ENCODE results near the gene ERC1. TPM values are rescaled to one million over a fixed set of nuclear protein-coding genes. Genes with fewer than 3 reads are reported as not detected.

The ERC1 gene
- total and polyA plus RNA-seq, 2 of the 4 experiments (the other 2 are of a cell fraction), result 11.6 to 25.6 TPM

DNA sequence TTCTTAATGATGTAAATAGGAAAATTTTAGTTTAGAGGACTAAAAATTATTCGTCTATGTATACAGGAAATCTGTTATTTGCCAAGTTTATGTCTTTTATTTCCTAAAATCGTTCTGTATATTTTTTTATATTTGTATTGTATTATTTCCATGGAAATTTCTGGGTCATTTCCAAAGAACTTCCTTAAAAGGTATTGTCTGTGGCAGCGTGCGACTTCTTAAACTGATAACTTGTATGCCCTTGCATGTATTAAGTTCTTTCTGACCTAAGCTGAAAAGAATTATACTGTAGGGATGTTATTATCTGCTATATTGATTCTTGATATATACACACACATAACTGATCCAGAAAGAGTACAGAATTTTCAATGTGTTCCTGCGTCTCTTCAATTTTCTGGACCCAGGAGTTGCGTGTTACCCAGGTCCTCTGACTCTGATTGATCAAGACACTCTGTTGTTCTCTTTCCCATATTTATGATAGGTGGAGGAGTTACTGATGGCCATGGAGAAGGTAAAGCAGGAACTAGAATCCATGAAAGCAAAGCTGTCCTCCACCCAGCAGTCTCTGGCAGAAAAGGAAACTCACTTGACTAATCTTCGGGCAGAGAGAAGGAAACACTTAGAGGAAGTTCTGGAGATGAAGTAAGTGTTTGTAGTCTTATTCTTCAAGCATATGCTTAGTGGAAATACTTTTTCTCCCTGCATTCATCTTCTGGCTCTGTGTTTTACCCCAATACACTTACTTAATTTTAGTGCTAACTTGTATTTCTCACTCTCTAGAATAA is 298.5 kb downstream of the ERC1 start:
- Histone ChIP-seq H3K27me3 (ENCODE audit: control insufficient read depth, insufficient read depth, low read length) (no peaks in the 10 kb centered on the region), H2AK5ac (ENCODE audit: low read depth, low read length) (no peak overlapping the region), H3K18ac (ENCODE audit: low read depth, low read length) (no peak overlapping the region), H3K56ac (ENCODE audit: extremely low read depth, insufficient read depth, low read length) (no peak overlapping the region), H3K4me2 (ENCODE audit: low read depth, low read length) (no peak overlapping the region), H3K9ac (ENCODE audit: low read depth, low read length) (no peak overlapping the region), H2AFZ (replicated peaks; ENCODE audit: low read length, poor library complexity) (no peak overlapping the region), H2BK15ac (ENCODE audit: low read depth, low read length) (no peak overlapping the region), H3K14ac (replicated peaks; ENCODE audit: low read depth, low read length) (no peak overlapping the region), H2BK120ac (ENCODE audit: low read depth, low read length) (no peak overlapping the region), H4K5ac (ENCODE audit: low read depth, low read length) (no peak overlapping the region), H3K4ac (ENCODE audit: low read depth, low read length) (no peak overlapping the region), H3K9me1 (ENCODE audit: insufficient read depth, low read length) (no peaks in the 10 kb centered on the region), H2AK9ac (replicated peaks; ENCODE audit: low read depth, low read length, poor library complexity) (no peak overlapping the region), H2BK20ac (ENCODE audit: low read depth, low read length) (no peak overlapping the region), H2BK5ac (ENCODE audit: low read depth, low read length, poor library complexity, severe bottlenecking) (no peak overlapping the region), H3K79me1 (ENCODE audit: low read depth in 1 of 2, low read length in 2 of 2) (no peaks in the 10 kb centered on the region; a peak in 1 of 4 replicates), H3K27ac (ENCODE audit: insufficient read depth, low read length) (no peak overlapping the region), H3K4me1 (ENCODE audit: control insufficient read depth, insufficient read depth, low read length) (no peaks in the 10 kb centered on the region), H4K20me1 (ENCODE audit: insufficient read depth, low read length) (no peaks in the 10 kb centered on the region), H3K4me3 (ENCODE audit: insufficient read depth, low read depth, low read length) (no peak overlapping the region), H3K36me3 (ENCODE audit: control insufficient read depth, insufficient read depth, low read length) (0 out of 2 replicates have a peak, but pooled peaks cover 1% of the 10 kb centered on the region), H3K23ac (ENCODE audit: low read depth, low read length) (no peak overlapping the region), H4K91ac (ENCODE audit: insufficient read depth, low read depth, low read length) (no peak overlapping the region), H3K9me3 (ENCODE audit: control insufficient read depth, insufficient read depth, low read length) (no peaks in the 10 kb centered on the region), H4K8ac (ENCODE audit: low read depth in 2 of 2, low read length in 2 of 2) (no peak overlapping the region)
- DNase-seq (no peak), ATAC-seq (ENCODE audit: low read depth) (no peak)
- intact Hi-C loops (cut with micrococcal nuclease), result no loop called here
- CTCF ChIA-PET, result no interaction called here
- TF ChIP-seq USF2 (IDR thresholded peaks at IDR 0.05; ENCODE audit: low read depth, low read length) (no peak), NFE2L2 (IDR thresholded peaks at IDR 0.05; ENCODE audit: low read depth, low read length) (no peak), FOS (IDR thresholded peaks at IDR 0.05; ENCODE audit: low read depth, low read length) (no peak), POLR2A (IDR thresholded peaks at IDR 0.05; ENCODE audit: low read depth, low read length) (no peak), CEBPB (IDR thresholded peaks at IDR 0.05; ENCODE audit: low read depth, low read length) (no peak), CHD1 (IDR thresholded peaks at IDR 0.05; ENCODE audit: low read depth, low read length) (no peak), MXI1 (IDR thresholded peaks at IDR 0.05; ENCODE audit: borderline replicate concordance, low read depth, low read length) (no peak), RCOR1 (IDR thresholded peaks at IDR 0.05; ENCODE audit: insufficient replicate concordance, low read length) (no peak), RAD21 (IDR thresholded peaks at IDR 0.05; ENCODE audit: low read length) (no peak), CTCF (conservative IDR thresholded peaks at IDR 0.05; ENCODE audit: low read depth, low read length) (no peak), MAFK (IDR thresholded peaks at IDR 0.05; ENCODE audit: low read depth, low read length) (no peak), MAZ (IDR thresholded peaks at IDR 0.05; ENCODE audit: borderline replicate concordance, low read depth, low read length) (no peak), SMC3 (IDR thresholded peaks at IDR 0.05; ENCODE audit: low read depth, low read length) (no peak)
- TF ChIP-seq, protein P1, sequence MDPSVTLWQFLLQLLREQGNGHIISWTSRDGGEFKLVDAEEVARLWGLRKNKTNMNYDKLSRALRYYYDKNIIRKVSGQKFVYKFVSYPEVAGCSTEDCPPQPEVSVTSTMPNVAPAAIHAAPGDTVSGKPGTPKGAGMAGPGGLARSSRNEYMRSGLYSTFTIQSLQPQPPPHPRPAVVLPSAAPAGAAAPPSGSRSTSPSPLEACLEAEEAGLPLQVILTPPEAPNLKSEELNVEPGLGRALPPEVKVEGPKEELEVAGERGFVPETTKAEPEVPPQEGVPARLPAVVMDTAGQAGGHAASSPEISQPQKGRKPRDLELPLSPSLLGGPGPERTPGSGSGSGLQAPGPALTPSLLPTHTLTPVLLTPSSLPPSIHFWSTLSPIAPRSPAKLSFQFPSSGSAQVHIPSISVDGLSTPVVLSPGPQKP (IDR thresholded peaks at IDR 0.05; ENCODE audit: borderline replicate concordance, low read depth, low read length), result no peak
- no TSS peak for BruUV-seq (replicated peaks)
- WGBS, 2 experiments (ENCODE audit: extremely low coverage in 2 of 2, insufficient read length in 1 of 2), result no CpG with 5 or more reads among the region's 7 CpGs
- in situ Hi-C loops (cut with MboI; ENCODE audit: low sequenced_read_pairs), result no loop called here
- POLR2A ChIA-PET (ENCODE audit: unreplicated experiment), result no interaction called here
- dilution Hi-C loops (cut with HindIII; ENCODE audit: low sequenced_read_pairs, unreplicated experiment), result no loop called here
